ENCODE measurements around the gene PLCXD3.

DNA sequence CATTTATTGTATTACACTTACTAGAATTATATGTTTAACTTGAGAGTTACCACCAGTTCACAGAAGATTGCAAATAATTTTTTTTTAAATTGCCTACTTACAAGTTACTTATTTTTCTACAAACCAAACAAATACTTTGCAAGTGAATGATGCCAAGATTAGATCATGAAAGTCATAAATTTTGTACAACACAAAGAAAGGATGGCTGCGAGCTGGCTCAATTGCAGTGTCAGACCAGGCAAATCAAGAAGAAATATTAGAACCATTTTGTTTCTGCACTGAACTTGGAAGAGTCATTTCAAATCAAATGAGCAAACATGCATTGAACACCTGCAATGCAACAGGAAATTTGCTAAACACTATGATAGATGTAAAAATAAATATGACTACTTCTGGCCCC lies 97.3 kb downstream of the PLCXD3 start:
- TF ChIP-seq, protein P1, sequence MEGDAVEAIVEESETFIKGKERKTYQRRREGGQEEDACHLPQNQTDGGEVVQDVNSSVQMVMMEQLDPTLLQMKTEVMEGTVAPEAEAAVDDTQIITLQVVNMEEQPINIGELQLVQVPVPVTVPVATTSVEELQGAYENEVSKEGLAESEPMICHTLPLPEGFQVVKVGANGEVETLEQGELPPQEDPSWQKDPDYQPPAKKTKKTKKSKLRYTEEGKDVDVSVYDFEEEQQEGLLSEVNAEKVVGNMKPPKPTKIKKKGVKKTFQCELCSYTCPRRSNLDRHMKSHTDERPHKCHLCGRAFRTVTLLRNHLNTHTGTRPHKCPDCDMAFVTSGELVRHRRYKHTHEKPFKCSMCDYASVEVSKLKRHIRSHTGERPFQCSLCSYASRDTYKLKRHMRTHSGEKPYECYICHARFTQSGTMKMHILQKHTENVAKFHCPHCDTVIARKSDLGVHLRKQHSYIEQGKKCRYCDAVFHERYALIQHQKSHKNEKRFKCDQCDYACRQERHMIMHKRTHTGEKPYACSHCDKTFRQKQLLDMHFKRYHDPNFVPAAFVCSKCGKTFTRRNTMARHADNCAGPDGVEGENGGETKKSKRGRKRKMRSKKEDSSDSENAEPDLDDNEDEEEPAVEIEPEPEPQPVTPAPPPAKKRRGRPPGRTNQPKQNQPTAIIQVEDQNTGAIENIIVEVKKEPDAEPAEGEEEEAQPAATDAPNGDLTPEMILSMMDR (IDR thresholded peaks at IDR 0.05 in 2 of 3, conservative IDR thresholded peaks at IDR 0.05 in 1 of 3; ENCODE audit: insufficient read depth in 2 of 3, low read depth in 1 of 3, low read length in 3 of 3) = no peak
- no peak for TF ChIP-seq NFIC (IDR thresholded peaks at IDR 0.05)
- no peak for TF ChIP-seq EP300 (IDR thresholded peaks at IDR 0.05; ENCODE audit: low read length)
- TF ChIP-seq MEF2D (tag; conservative IDR thresholded peaks at IDR 0.05; ENCODE audit: low read depth) = no peak
- TF ChIP-seq HOXB6 (CRISPR knock-in tag; IDR thresholded peaks at IDR 0.05; ENCODE audit: borderline replicate concordance) = no peak

Data from K562 (cell line).